ENCODE results near the gene LSM7. TPM values are rescaled to one million over a fixed set of nuclear protein-coding genes. Genes with fewer than 3 reads are reported as not detected.

Gene LSM7
- total RNA-seq, 2 experiments from 2014 or later, result 164 to 321 TPM

DNA sequence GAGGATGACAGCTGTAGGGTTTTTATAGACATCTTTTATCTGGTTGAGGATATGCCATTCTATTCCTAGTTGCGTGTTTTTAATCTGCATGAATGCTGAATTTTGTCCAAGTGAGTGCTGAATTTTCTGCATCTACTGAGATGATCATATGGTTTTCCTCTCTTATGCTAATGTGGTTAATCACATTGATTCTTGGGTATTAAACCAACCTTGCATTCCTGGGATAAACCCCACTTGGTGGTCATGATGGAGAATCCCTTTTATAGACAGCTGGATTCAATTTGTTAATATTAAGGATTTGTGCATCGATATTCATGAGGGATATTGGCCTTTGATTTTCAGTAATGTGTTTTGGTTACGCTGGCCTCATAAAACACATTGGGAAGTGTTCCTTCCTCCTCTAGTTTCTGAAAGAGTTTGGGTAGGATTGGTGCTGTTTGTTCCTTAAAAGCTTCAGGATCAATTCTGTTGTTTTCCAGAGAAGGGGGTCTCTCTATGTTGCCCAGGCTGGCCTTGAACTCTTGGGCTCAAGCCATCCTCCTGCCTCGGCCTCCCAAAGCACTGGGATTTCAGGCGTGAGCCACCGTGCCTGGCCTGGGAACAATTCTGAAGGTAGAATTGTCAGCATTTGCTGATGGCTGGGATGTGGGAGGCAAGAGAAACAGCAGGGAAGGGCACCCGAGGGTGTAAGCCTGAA, 13.1 kb downstream of the LSM7 start:
- peaks cover 19% of the 10 kb centered on the region for H3K9me3 ChIP-seq (ENCODE audit: low read length)
- H3K9me2 ChIP-seq (ENCODE audit: insufficient read depth, low read length), result no peaks in the 10 kb centered on the region
- POLR2A ChIA-PET, result no interaction called here
- no TSS peak for BruUV-seq (replicated peaks)
- intact Hi-C loops (cut with micrococcal nuclease; ENCODE audit: unreplicated experiment), result loop anchor here (5.0 kb wide), 1 partner anchor 158 kb away; no protein-coding TSS in a partner anchor
- H3K4me3 ChIP-seq (ENCODE audit: low read depth, low read length, poor library complexity, severe bottlenecking), result no peak overlapping the region
- peaks cover 23% of the 10 kb centered on the region for H3K4me1 ChIP-seq (ENCODE audit: insufficient read depth, low read length, poor library complexity, severe bottlenecking)
- no peaks in the 10 kb centered on the region for H3K36me3 ChIP-seq (ENCODE audit: insufficient read depth, low read length)
- no peaks in the 10 kb centered on the region for H3K79me2 ChIP-seq (ENCODE audit: insufficient read depth, low read depth, low read length)
- no peak for DNase-seq (ENCODE audit: low spot score)
- H2AFZ ChIP-seq (ENCODE audit: low read length), result no peak overlapping the region
- H4K20me1 ChIP-seq (ENCODE audit: insufficient read depth, low read length), result no peaks in the 10 kb centered on the region
- H3K27ac ChIP-seq (ENCODE audit: low read depth, low read length, poor library complexity, severe bottlenecking), result no peak overlapping the region
- CTCF ChIA-PET (ENCODE audit: unreplicated experiment), result no interaction called here
- TF ChIP-seq, protein P1, sequence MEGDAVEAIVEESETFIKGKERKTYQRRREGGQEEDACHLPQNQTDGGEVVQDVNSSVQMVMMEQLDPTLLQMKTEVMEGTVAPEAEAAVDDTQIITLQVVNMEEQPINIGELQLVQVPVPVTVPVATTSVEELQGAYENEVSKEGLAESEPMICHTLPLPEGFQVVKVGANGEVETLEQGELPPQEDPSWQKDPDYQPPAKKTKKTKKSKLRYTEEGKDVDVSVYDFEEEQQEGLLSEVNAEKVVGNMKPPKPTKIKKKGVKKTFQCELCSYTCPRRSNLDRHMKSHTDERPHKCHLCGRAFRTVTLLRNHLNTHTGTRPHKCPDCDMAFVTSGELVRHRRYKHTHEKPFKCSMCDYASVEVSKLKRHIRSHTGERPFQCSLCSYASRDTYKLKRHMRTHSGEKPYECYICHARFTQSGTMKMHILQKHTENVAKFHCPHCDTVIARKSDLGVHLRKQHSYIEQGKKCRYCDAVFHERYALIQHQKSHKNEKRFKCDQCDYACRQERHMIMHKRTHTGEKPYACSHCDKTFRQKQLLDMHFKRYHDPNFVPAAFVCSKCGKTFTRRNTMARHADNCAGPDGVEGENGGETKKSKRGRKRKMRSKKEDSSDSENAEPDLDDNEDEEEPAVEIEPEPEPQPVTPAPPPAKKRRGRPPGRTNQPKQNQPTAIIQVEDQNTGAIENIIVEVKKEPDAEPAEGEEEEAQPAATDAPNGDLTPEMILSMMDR (conservative IDR thresholded peaks at IDR 0.05; ENCODE audit: low read length), result no peak
- TF ChIP-seq EZH2phosphoT487 (IDR thresholded peaks at IDR 0.05; ENCODE audit: borderline replicate concordance, low read depth, low read length), result no peak
- H3K4me2 ChIP-seq (ENCODE audit: low read length), result no peak overlapping the region

GRCh38 chr19:2312820-2313501, 15.4 kb downstream of the LSM7 start:
- no peak overlapping the region for H3K4me2 ChIP-seq (ENCODE audit: low read length)
- no peak overlapping the region for H3K4me3 ChIP-seq (ENCODE audit: low read depth, low read length, poor library complexity, severe bottlenecking)
- no peaks in the 10 kb centered on the region for H3K36me3 ChIP-seq (ENCODE audit: insufficient read depth, low read length)
- no TSS peak for BruUV-seq (replicated peaks)
- TF ChIP-seq, protein P1 (conservative IDR thresholded peaks at IDR 0.05; ENCODE audit: low read length), result no peak
- TF ChIP-seq EZH2phosphoT487 (IDR thresholded peaks at IDR 0.05; ENCODE audit: borderline replicate concordance, low read depth, low read length), result no peak
- H3K9me3 ChIP-seq (ENCODE audit: low read length), result peaks cover 19% of the 10 kb centered on the region
- no peaks in the 10 kb centered on the region for H3K79me2 ChIP-seq (ENCODE audit: insufficient read depth, low read depth, low read length)
- POLR2A ChIA-PET, result no interaction called here
- intact Hi-C loops (cut with micrococcal nuclease; ENCODE audit: unreplicated experiment), result no loop called here
- DNase-seq (ENCODE audit: low spot score), result no peak
- H2AFZ ChIP-seq (ENCODE audit: low read length), result no peak overlapping the region
- H3K4me1 ChIP-seq (ENCODE audit: insufficient read depth, low read length, poor library complexity, severe bottlenecking), result peaks cover 16% of the 10 kb centered on the region
- CTCF ChIA-PET (ENCODE audit: unreplicated experiment), result no interaction called here
- H4K20me1 ChIP-seq (ENCODE audit: insufficient read depth, low read length), result no peaks in the 10 kb centered on the region
- H3K9me2 ChIP-seq (ENCODE audit: insufficient read depth, low read length), result no peaks in the 10 kb centered on the region
- no peak overlapping the region for H3K27ac ChIP-seq (ENCODE audit: low read depth, low read length, poor library complexity, severe bottlenecking)

GRCh38 chr19:2311093-2311492, 17.3 kb downstream of the LSM7 start:
- no TSS peak for BruUV-seq (replicated peaks)
- intact Hi-C loops (cut with micrococcal nuclease; ENCODE audit: unreplicated experiment), result no loop called here
- peaks cover 13% of the 10 kb centered on the region for H3K4me1 ChIP-seq (ENCODE audit: insufficient read depth, low read length, poor library complexity, severe bottlenecking)
- no peaks in the 10 kb centered on the region for H4K20me1 ChIP-seq (ENCODE audit: insufficient read depth, low read length)
- ChIA-PET POLR2A (no interaction called here), CTCF (ENCODE audit: unreplicated experiment) (no interaction called here)
- no peak overlapping the region for H3K4me2 ChIP-seq (ENCODE audit: low read length)
- DNase-seq (ENCODE audit: low spot score), result no peak
- TF ChIP-seq EZH2phosphoT487 (IDR thresholded peaks at IDR 0.05; ENCODE audit: borderline replicate concordance, low read depth, low read length), result no peak
- TF ChIP-seq, protein P1 (conservative IDR thresholded peaks at IDR 0.05; ENCODE audit: low read length), result no peak
- no peak overlapping the region for H2AFZ ChIP-seq (ENCODE audit: low read length)
- no peaks in the 10 kb centered on the region for H3K9me2 ChIP-seq (ENCODE audit: insufficient read depth, low read length)
- H3K27ac ChIP-seq (ENCODE audit: low read depth, low read length, poor library complexity, severe bottlenecking), result no peak overlapping the region
- no peaks in the 10 kb centered on the region for H3K36me3 ChIP-seq (ENCODE audit: insufficient read depth, low read length)
- H3K79me2 ChIP-seq (ENCODE audit: insufficient read depth, low read depth, low read length), result no peaks in the 10 kb centered on the region
- H3K4me3 ChIP-seq (ENCODE audit: low read depth, low read length, poor library complexity, severe bottlenecking), result no peak overlapping the region
- H3K9me3 ChIP-seq (ENCODE audit: low read length), result peaks cover 19% of the 10 kb centered on the region

Data from OCI-LY7 (cell line).